NB4 (cell line): ENCODE results near the gene THADA.
A peak's percentile ranks its signal among the peaks of the same experiment; 100 is the strongest.

Experiments
- DNase-seq: peaks from one replicate; pipeline ENCODE4 v3.0.0; 2010; ENCODE audit warnings: low read depth
- H3K4me3 ChIP-seq: one replicate; pipeline ENCODE4 v1.5.1; 2011; ENCODE audit warnings: mild to moderate bottlenecking, low read depth, low read length, moderate library complexity
- MYC ChIP-seq: IDR thresholded peaks from 2 replicates; pipeline ENCODE4 v1.6.1; 2011; ENCODE audit warnings: low read depth, low read length
- POLR2A ChIP-seq: IDR thresholded peaks from 2 replicates; pipeline ENCODE4 v1.6.1; 2011; ENCODE audit warnings: mild to moderate bottlenecking; ENCODE audit not compliant: insufficient read length; ENCODE audit errors: extremely low read depth
- TF ChIP-seq, protein P1 (sequence below): IDR thresholded peaks from one replicate; pipeline ENCODE4 v1.5.1; 2012; ENCODE audit warnings: low read depth, low read length
- TF ChIP-seq, protein P2 (sequence below): IDR thresholded peaks from 2 replicates; pipeline ENCODE4 v1.6.1; 2011; ENCODE audit warnings: low read depth, low read length

The THADA gene

DNA sequence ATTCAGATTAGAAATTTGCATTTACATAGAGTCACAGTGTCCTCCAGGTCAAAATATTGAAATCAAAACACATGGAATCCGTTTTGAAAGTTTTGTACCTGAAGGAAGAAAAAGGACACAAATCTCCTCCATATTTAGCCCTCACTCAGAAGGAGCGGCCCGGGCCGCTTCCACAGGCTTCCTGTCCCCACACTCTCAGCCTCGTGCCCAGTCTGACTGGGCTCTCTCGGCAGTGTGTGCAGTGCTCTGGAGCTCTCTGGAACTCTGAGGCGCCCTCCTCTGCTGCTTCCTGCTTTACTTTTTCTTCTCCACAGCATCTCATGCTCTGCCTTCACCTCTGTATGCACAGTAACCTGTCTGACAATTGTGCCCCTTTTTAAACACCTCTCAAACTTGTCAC, 347.2 kb downstream of the THADA start:
- TF ChIP-seq, protein P1, sequence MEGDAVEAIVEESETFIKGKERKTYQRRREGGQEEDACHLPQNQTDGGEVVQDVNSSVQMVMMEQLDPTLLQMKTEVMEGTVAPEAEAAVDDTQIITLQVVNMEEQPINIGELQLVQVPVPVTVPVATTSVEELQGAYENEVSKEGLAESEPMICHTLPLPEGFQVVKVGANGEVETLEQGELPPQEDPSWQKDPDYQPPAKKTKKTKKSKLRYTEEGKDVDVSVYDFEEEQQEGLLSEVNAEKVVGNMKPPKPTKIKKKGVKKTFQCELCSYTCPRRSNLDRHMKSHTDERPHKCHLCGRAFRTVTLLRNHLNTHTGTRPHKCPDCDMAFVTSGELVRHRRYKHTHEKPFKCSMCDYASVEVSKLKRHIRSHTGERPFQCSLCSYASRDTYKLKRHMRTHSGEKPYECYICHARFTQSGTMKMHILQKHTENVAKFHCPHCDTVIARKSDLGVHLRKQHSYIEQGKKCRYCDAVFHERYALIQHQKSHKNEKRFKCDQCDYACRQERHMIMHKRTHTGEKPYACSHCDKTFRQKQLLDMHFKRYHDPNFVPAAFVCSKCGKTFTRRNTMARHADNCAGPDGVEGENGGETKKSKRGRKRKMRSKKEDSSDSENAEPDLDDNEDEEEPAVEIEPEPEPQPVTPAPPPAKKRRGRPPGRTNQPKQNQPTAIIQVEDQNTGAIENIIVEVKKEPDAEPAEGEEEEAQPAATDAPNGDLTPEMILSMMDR = no peak
- TF ChIP-seq, protein P2, sequence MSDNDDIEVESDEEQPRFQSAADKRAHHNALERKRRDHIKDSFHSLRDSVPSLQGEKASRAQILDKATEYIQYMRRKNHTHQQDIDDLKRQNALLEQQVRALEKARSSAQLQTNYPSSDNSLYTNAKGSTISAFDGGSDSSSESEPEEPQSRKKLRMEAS = no peak
- TF ChIP-seq MYC (no peak), POLR2A (no peak)

GRCh38 chr2:43246641-43247040, 349.2 kb downstream of the THADA start:
- H3K4me3 ChIP-seq = no peak overlapping the region
- TF ChIP-seq, protein P2 = no peak
- TF ChIP-seq MYC (no peak), POLR2A (no peak)
- TF ChIP-seq, protein P1 = no peak
- DNase-seq = no peak

More for the DNA sequence above, 347.2 kb downstream of the THADA start:
- DNase-seq = no peak
- no peak overlapping the region for H3K4me3 ChIP-seq

- no peak overlapping the region for H3K4me3 ChIP-seq
- TF ChIP-seq POLR2A (no peak), MYC (no peak)
- TF ChIP-seq, protein P1 = no peak
- TF ChIP-seq, protein P2 = no peak
- DNase-seq = no peak
Observed at GRCh38 chr2:43241558-43241957, 354.3 kb downstream of the THADA start.

GRCh38 chr2:43240766-43241150, 355.1 kb downstream of the THADA start:
- H3K4me3 ChIP-seq = no peak overlapping the region
- no peak for TF ChIP-seq MYC
- DNase-seq = no peak

DNA sequence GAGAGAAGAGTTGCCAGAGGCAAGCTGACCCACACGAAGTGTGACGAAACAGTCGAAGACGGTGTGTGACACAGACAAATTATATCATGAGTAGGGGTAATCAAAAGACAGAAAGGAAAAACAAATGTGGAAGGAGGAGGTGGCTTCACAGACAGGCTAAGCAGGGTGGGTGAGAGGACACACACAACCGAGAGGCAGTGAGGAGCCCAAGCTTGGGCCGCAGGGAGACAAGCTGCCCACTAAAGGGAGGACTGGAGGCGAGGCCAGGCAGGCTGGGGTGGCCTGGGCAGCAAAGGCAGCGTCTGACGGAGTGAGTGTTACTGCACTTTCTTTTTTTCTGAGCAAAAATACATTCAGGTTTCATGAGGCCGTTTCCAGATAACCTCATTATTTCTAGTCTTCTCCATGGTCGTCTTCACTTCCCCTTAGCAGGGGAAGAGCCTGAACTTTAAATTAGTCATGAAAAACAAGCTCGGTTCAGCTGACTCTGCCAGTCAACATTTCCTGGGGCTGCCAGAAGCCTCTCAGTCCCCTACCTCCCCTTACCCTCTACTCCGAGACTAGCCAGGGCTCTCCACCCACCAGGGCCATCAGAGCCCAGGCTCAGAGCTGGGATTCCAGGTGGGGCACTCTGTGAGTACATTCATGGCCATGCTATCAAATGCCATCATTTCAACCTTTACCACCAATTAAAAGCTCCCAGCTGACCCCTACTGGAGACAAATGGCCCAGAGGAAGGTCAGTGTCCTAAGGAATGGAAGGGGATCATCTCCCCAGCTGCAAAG, 355.7 kb downstream of the THADA start:
- no peak overlapping the region for H3K4me3 ChIP-seq
- TF ChIP-seq, protein P1 = peak; percentile 57
- TF ChIP-seq POLR2A (no peak), MYC (no peak)
- peak; percentile 57 for DNase-seq

DNA sequence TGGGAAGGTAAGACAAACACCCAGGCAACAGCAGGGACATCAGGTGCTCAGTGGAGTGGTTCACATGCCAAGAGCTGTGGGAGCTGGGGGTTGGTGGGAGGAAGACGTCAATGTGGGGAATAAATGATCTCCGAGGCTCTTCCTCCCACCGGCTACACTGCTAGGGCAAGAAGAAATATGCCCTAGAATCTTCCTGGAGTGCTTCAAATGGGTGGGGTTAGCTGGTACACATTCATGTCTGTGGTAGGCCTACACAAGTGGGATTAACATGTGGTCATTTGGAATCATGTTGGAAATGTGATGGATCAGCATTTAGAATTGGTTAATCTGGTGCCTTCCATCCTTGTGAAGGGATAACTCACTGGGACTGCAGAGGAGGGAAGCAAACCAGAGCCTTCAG, 357.0 kb downstream of the THADA start:
- no peak for DNase-seq
- TF ChIP-seq, protein P2 = no peak

DNA sequence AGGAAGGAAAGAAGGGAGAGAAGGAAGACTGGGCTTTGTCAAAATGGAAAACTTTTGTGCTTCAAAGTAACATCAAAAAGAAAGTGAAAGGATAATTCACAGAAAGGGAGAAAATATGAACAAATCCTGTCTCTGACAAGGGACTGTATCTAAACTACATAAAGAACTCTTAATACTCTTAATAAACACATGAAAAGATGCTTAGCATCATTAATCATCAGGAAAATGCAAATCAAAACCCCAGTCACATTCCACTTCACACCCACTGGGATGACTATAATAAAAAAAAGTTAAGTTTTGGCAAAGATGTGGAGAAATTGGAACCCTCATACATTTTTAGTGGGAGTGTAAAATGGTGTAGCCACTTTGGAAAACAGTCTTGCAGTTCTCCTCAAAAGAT, 357.7 kb downstream of the THADA start:
- TF ChIP-seq POLR2A (no peak), MYC (no peak)
- TF ChIP-seq, protein P2 = no peak
- TF ChIP-seq, protein P1 = no peak
- H3K4me3 ChIP-seq = no peak overlapping the region
- DNase-seq = no peak

More for the DNA sequence above, 357.0 kb downstream of the THADA start:
- no peak overlapping the region for H3K4me3 ChIP-seq
